GM18858 (cell line): ENCODE measurements around the gene MASP1.
"Not testable (repeated sequence)": the region's sequence is repeated elsewhere in the genome, so short reads cannot be mapped to it uniquely, and the experiment has no call there.

Experiments used
- ATAC-seq: cut with Tn5 transposase; IDR thresholded peaks from one replicate; pipeline ENCODE4 v1.9.1; 2021; ENCODE audit not compliant: unreplicated experiment

The MASP1 gene

GRCh38 chr3:187227658-187228258 is 63.8 kb downstream of the MASP1 start:
- no peak for ATAC-seq

- ATAC-seq: no peak
Observed at GRCh38 chr3:187223799-187224198, 67.7 kb downstream of the MASP1 start.

- no peak for ATAC-seq
Observed at GRCh38 chr3:187222801-187223200, 68.7 kb downstream of the MASP1 start.

GRCh38 chr3:187215460-187215859 is 76.1 kb downstream of the MASP1 start:
- no peak for ATAC-seq

GRCh38 chr3:187213616-187214015 is 77.9 kb downstream of the MASP1 start:
- no peak for ATAC-seq

GRCh38 chr3:187212705-187213104 is 78.8 kb downstream of the MASP1 start:
- ATAC-seq: no peak

GRCh38 chr3:187212196-187212545 is 79.4 kb downstream of the MASP1 start:
- ATAC-seq: no peak

GRCh38 chr3:187211532-187212195 is 79.9 kb downstream of the MASP1 start:
- no peak for ATAC-seq

- peak; percentile 44 for ATAC-seq
Observed at GRCh38 chr3:187210545-187211327, 80.8 kb downstream of the MASP1 start.

- no peak for ATAC-seq
Observed at GRCh38 chr3:187210091-187210490, 81.4 kb downstream of the MASP1 start.

- ATAC-seq: no peak
Observed at GRCh38 chr3:187209491-187209890, 82.0 kb downstream of the MASP1 start.

- no peak for ATAC-seq
Observed at GRCh38 chr3:187208159-187208558, 83.4 kb downstream of the MASP1 start.

GRCh38 chr3:187207624-187208023 is 83.9 kb downstream of the MASP1 start:
- ATAC-seq: no peak

- ATAC-seq: no peak
Observed at GRCh38 chr3:187207062-187207461, 84.5 kb downstream of the MASP1 start.

GRCh38 chr3:187205683-187206082 is 85.9 kb downstream of the MASP1 start:
- no peak for ATAC-seq

GRCh38 chr3:187199463-187200050 is 92.0 kb downstream of the MASP1 start:
- ATAC-seq: not testable (repeated sequence)

GRCh38 chr3:187198490-187198889 is 93.0 kb downstream of the MASP1 start:
- no peak for ATAC-seq

GRCh38 chr3:187197335-187197649 is 94.2 kb downstream of the MASP1 start, which contains the start of gene RTP1:
Gene RTP1, plus strand, starts transcription at chr3:187197486. Its CDS starts 30 bp downstream, at chr3:187197516.
- no peak for ATAC-seq

- ATAC-seq: no peak
Observed at GRCh38 chr3:187196573-187197334, 94.8 kb downstream of the MASP1 start.

- no peak for ATAC-seq
Observed at GRCh38 chr3:187193181-187193580, 98.4 kb downstream of the MASP1 start.

GRCh38 chr3:187191271-187191670 is 100.3 kb downstream of the MASP1 start:
- ATAC-seq: no peak
